ENCODE results near the gene CNTNAP2.

Gene CNTNAP2

DNA sequence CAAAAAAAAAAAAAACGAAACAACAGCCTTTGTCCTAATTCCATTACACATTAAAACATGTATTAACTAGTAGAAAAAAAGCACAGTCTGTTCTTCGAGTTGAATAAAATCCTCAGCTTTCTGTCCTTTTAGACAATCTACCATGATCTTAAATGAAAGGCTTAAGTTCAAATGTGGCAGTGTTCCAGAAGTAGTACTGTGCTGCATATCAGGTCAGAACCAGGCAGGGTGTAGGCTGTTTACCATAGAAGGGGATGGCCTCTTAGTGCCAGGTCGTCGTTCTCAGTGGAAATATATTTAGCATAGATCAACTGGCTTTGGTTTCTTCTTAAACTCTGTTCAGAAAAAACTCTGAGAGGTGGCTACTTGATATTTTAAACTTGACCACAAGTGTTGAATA lies 612.0 kb downstream of the CNTNAP2 start:
- Histone ChIP-seq H3K9me3 (ENCODE audit: insufficient read depth, low read length) (no peaks in the 10 kb centered on the region), H3K4me1 (ENCODE audit: insufficient read depth, insufficient read length) (no peaks in the 10 kb centered on the region), H3K27me3 (ENCODE audit: insufficient read depth, insufficient read length) (no peaks in the 10 kb centered on the region), H3K9ac (ENCODE audit: insufficient read length, low read depth) (no peak overlapping the region), H3K4me3 (ENCODE audit: insufficient read length, low read depth) (no peak overlapping the region), H3K36me3 (ENCODE audit: insufficient read depth, insufficient read length, low read length) (no peaks in the 10 kb centered on the region)
- DNase-seq (ENCODE audit: low read depth, low spot score) = no peak
- TF ChIP-seq ZNF274 (IDR thresholded peaks at IDR 0.05; ENCODE audit: low read depth, low read length) (no peak), SUZ12 (IDR thresholded peaks at IDR 0.05; ENCODE audit: extremely low read depth, insufficient read depth, insufficient read length) (no peak), YY1 (IDR thresholded peaks at IDR 0.05; ENCODE audit: insufficient read depth, insufficient read length) (no peak)

DNA sequence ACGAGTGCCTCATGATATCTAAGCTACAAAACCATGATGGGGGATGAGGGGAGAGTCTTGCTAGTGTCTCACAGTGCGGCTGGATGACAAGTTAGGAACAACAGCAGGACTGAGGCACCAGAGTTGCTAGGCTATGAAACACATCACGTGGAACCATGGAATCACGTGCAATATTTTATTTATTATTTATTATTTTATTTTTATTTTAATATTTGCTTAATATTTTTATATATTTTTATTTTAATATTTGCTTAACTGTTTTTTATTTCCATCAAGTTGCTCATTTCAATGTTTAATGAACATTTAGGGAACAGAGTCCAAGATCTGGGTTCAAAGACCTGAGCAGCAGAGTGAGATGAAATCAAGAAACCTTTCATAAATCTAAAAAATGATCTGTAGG lies 614.6 kb downstream of the CNTNAP2 start:
- Histone ChIP-seq H3K4me1 (ENCODE audit: insufficient read depth, insufficient read length) (no peaks in the 10 kb centered on the region), H3K27me3 (ENCODE audit: insufficient read depth, insufficient read length) (no peaks in the 10 kb centered on the region), H3K36me3 (ENCODE audit: insufficient read depth, insufficient read length, low read length) (no peaks in the 10 kb centered on the region), H3K4me3 (ENCODE audit: insufficient read length, low read depth) (no peak overlapping the region), H3K9me3 (ENCODE audit: insufficient read depth, low read length) (no peaks in the 10 kb centered on the region), H3K9ac (ENCODE audit: insufficient read length, low read depth) (no peak overlapping the region)
- no peak for TF ChIP-seq SUZ12 (IDR thresholded peaks at IDR 0.05; ENCODE audit: extremely low read depth, insufficient read depth, insufficient read length)
- TF ChIP-seq ZNF274 (IDR thresholded peaks at IDR 0.05; ENCODE audit: low read depth, low read length) = no peak
- no peak for TF ChIP-seq YY1 (IDR thresholded peaks at IDR 0.05; ENCODE audit: insufficient read depth, insufficient read length)
- no peak for DNase-seq (ENCODE audit: low read depth, low spot score)

DNA sequence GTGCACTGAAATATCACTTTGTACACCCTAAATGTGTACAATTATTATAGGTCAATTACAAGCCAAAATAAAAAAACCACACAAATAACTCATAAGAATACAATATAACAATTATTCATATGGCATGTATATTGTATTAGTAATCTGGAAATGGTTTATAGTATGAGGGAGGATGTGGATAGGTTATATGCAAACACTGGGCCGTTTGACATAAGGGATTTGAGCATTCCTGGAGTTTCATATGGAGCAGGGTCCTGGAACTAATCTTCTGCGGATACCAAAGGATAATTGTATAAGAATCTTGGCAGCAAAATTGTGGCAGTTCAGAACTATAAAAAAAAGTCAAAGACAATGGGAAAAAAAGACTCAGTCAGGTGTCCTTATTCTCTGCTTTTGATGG lies 619.4 kb downstream of the CNTNAP2 start:
- Histone ChIP-seq H3K27me3 (ENCODE audit: insufficient read depth, insufficient read length) (no peaks in the 10 kb centered on the region), H3K4me1 (ENCODE audit: insufficient read depth, insufficient read length) (no peaks in the 10 kb centered on the region), H3K9me3 (ENCODE audit: insufficient read depth, low read length) (no peaks in the 10 kb centered on the region), H3K36me3 (ENCODE audit: insufficient read depth, insufficient read length, low read length) (no peaks in the 10 kb centered on the region), H3K9ac (ENCODE audit: insufficient read length, low read depth) (no peak overlapping the region), H3K4me3 (ENCODE audit: insufficient read length, low read depth) (no peak overlapping the region)
- TF ChIP-seq ZNF274 (IDR thresholded peaks at IDR 0.05; ENCODE audit: low read depth, low read length) (no peak), YY1 (IDR thresholded peaks at IDR 0.05; ENCODE audit: insufficient read depth, insufficient read length) (no peak), SUZ12 (IDR thresholded peaks at IDR 0.05; ENCODE audit: extremely low read depth, insufficient read depth, insufficient read length) (no peak)
- DNase-seq (ENCODE audit: low read depth, low spot score) = no peak

DNA sequence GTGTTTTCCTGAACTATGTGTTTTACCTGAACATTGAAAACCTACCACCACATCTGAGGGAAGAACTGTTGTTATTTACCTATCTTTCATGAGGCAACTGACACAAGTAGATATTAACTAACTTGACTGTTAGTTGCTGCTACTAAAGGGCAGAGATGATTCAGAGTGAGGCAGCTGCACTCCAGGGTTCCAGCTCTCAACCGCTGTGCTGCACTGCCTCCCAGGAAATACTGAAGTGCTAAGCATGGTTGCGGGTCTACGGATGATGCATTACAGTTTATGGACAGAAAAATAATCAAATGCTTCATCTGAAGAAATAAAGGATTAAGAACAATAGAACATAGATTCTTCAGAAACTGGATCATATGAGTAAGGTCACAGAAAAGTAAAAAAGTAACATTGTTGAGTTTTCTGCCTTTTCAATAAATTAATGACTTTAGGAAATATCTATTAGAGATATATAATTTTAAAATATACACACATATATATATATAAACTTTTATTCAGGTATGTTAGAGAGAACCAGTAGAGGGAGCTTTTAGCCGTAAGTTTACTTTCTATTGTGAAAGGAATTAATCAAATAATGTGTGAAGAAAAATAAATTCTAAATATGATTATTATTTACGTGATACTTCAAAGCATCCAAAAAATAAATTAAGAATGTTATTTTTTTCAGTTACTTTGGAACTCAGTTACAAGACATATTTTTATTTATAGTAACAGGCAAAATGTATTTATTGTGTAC lies 620.0 kb downstream of the CNTNAP2 start:
- Histone ChIP-seq H3K4me1 (ENCODE audit: insufficient read depth, insufficient read length) (no peaks in the 10 kb centered on the region), H3K9me3 (ENCODE audit: insufficient read depth, low read length) (no peaks in the 10 kb centered on the region), H3K4me3 (ENCODE audit: insufficient read length, low read depth) (no peak overlapping the region), H3K27me3 (ENCODE audit: insufficient read depth, insufficient read length) (no peaks in the 10 kb centered on the region), H3K36me3 (ENCODE audit: insufficient read depth, insufficient read length, low read length) (no peaks in the 10 kb centered on the region), H3K9ac (ENCODE audit: insufficient read length, low read depth) (no peak overlapping the region)
- TF ChIP-seq YY1 (IDR thresholded peaks at IDR 0.05; ENCODE audit: insufficient read depth, insufficient read length) = no peak
- no peak for TF ChIP-seq ZNF274 (IDR thresholded peaks at IDR 0.05; ENCODE audit: low read depth, low read length)
- no peak for TF ChIP-seq SUZ12 (IDR thresholded peaks at IDR 0.05; ENCODE audit: extremely low read depth, insufficient read depth, insufficient read length)
- DNase-seq (ENCODE audit: low read depth, low spot score) = no peak

DNA sequence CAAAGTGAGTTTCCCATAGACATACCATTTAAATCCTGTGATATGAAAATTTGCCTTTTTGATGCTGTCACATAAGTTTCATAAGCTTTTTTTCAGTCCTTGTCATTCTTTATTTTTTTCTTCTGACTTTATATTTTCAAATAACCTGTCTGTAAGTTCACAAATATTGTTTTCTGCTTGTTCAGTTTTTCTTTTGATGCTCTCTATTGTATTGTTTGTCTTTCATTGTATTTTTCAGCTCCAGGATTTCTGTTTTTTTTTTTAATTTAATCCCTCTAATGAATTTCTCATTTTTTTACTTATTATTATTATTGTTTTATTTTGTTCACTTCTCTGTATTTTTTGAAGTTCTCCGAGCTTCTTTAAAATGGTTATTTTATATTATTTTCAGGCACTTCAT lies 623.4 kb downstream of the CNTNAP2 start:
- H3K9me3 ChIP-seq (ENCODE audit: insufficient read depth, low read length) = no peaks in the 10 kb centered on the region
- no peak for DNase-seq (ENCODE audit: low read depth, low spot score)
- no peak for TF ChIP-seq YY1 (IDR thresholded peaks at IDR 0.05; ENCODE audit: insufficient read depth, insufficient read length)
- no peak for TF ChIP-seq SUZ12 (IDR thresholded peaks at IDR 0.05; ENCODE audit: extremely low read depth, insufficient read depth, insufficient read length)
- TF ChIP-seq ZNF274 (IDR thresholded peaks at IDR 0.05; ENCODE audit: low read depth, low read length) = no peak
- H3K4me3 ChIP-seq (ENCODE audit: insufficient read length, low read depth) = no peak overlapping the region
- no peaks in the 10 kb centered on the region for H3K4me1 ChIP-seq (ENCODE audit: insufficient read depth, insufficient read length)
- H3K36me3 ChIP-seq (ENCODE audit: insufficient read depth, insufficient read length, low read length) = no peaks in the 10 kb centered on the region
- no peaks in the 10 kb centered on the region for H3K27me3 ChIP-seq (ENCODE audit: insufficient read depth, insufficient read length)
- no peak overlapping the region for H3K9ac ChIP-seq (ENCODE audit: insufficient read length, low read depth)

DNA sequence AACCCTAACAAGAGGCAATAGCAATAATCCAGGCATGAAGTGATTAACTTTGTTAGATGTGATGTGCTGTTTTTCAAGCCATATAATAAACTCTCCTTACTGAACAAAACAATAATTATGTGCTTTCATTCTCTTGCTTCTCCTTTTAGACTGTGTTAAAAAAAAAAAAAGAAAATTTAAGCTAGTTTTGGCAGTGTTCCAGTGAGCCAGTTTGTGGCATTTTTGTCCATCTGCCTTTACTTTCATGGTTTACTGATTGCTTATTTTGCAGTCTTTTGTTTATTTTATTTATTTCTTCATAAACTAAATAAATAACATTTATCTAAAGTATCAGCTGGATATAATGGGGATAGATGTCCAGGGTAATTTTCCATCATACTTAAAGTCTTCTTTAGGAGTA lies 625.3 kb downstream of the CNTNAP2 start:
- no peaks in the 10 kb centered on the region for H3K36me3 ChIP-seq (ENCODE audit: insufficient read depth, insufficient read length, low read length)
- H3K4me1 ChIP-seq (ENCODE audit: insufficient read depth, insufficient read length) = no peaks in the 10 kb centered on the region
- H3K9me3 ChIP-seq (ENCODE audit: insufficient read depth, low read length) = no peaks in the 10 kb centered on the region
- no peak for DNase-seq (ENCODE audit: low read depth, low spot score)
- no peaks in the 10 kb centered on the region for H3K27me3 ChIP-seq (ENCODE audit: insufficient read depth, insufficient read length)
- H3K4me3 ChIP-seq (ENCODE audit: insufficient read length, low read depth) = no peak overlapping the region
- no peak for TF ChIP-seq YY1 (IDR thresholded peaks at IDR 0.05; ENCODE audit: insufficient read depth, insufficient read length)
- TF ChIP-seq ZNF274 (IDR thresholded peaks at IDR 0.05; ENCODE audit: low read depth, low read length) = no peak
- no peak for TF ChIP-seq SUZ12 (IDR thresholded peaks at IDR 0.05; ENCODE audit: extremely low read depth, insufficient read depth, insufficient read length)
- no peak overlapping the region for H3K9ac ChIP-seq (ENCODE audit: insufficient read length, low read depth)

DNA sequence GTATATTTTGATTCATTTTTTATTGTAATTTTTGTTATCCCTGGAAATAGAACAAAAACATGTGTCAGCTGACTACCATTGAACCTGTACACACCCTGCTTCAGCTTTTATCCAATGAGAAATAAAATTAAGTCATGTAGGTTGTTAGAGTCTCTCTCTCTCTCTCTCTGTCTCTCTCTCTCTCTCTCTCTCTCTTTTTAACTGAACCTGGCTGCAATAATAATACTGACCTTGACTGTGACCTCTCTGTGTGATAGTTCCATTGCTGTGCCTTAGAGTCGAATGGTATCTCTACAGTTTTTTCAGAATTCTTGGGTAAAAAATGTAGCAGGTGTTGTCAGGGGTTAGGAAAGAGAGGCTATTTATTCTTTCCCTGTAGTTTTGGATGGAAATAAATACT lies 637.8 kb downstream of the CNTNAP2 start:
- no peaks in the 10 kb centered on the region for H3K36me3 ChIP-seq (ENCODE audit: insufficient read depth, insufficient read length, low read length)
- DNase-seq (ENCODE audit: low read depth, low spot score) = no peak
- H3K9me3 ChIP-seq (ENCODE audit: insufficient read depth, low read length) = no peaks in the 10 kb centered on the region
- no peaks in the 10 kb centered on the region for H3K27me3 ChIP-seq (ENCODE audit: insufficient read depth, insufficient read length)
- H3K4me1 ChIP-seq (ENCODE audit: insufficient read depth, insufficient read length) = no peaks in the 10 kb centered on the region
- TF ChIP-seq SUZ12 (IDR thresholded peaks at IDR 0.05; ENCODE audit: extremely low read depth, insufficient read depth, insufficient read length) (no peak), YY1 (IDR thresholded peaks at IDR 0.05; ENCODE audit: insufficient read depth, insufficient read length) (no peak), ZNF274 (IDR thresholded peaks at IDR 0.05; ENCODE audit: low read depth, low read length) (no peak)
- H3K9ac ChIP-seq (ENCODE audit: insufficient read length, low read depth) = no peak overlapping the region
- H3K4me3 ChIP-seq (ENCODE audit: insufficient read length, low read depth) = no peak overlapping the region
